ENCODE measurements around the gene AOC2. TPM values are rescaled to one million over a fixed set of nuclear protein-coding genes. Genes with fewer than 3 reads are reported as not detected.
"Not testable (repeated sequence)": the region's sequence is repeated elsewhere in the genome, so short reads cannot be mapped to it uniquely, and the experiment has no call there.

Gene AOC2
- total RNA-seq, 1 donor from 2014 or later: 0.44 TPM

- no peak for DNase-seq
- Histone ChIP-seq H3K4me1 (peaks cover 58% of the 10 kb centered on the region), H3K36me3 (no peaks in the 10 kb centered on the region), H3K27ac (replicated peaks) (peak overlapping the region; percentile 87), H3K4me3 (no peak overlapping the region), H3K27me3 (ENCODE audit: low read depth) (no peaks in the 10 kb centered on the region), H3K9me3 (replicated peaks) (no peaks in the 10 kb centered on the region)
- intact Hi-C loops (cut with micrococcal nuclease): no loop called here
- no peak for TF ChIP-seq CTCF (IDR thresholded peaks at IDR 0.05; ENCODE audit: borderline replicate concordance)
Observed at GRCh38 chr17:42893359-42893758, 49.0 kb downstream of the AOC2 start.

- no peak for DNase-seq
- Histone ChIP-seq H3K27ac (replicated peaks) (peak overlapping the region; percentile 9), H3K9me3 (replicated peaks) (no peaks in the 10 kb centered on the region), H3K36me3 (no peaks in the 10 kb centered on the region), H3K4me1 (peaks cover 58% of the 10 kb centered on the region), H3K27me3 (ENCODE audit: low read depth) (no peaks in the 10 kb centered on the region), H3K4me3 (no peak overlapping the region)
- intact Hi-C loops (cut with micrococcal nuclease): no loop called here
- TF ChIP-seq CTCF (IDR thresholded peaks at IDR 0.05; ENCODE audit: borderline replicate concordance): no peak
Observed at GRCh38 chr17:42894283-42895184, 50.2 kb downstream of the AOC2 start.

GRCh38 chr17:42895185-42895555 lies 50.8 kb downstream of the AOC2 start:
- H3K9me3 ChIP-seq (replicated peaks): no peaks in the 10 kb centered on the region
- H3K36me3 ChIP-seq: no peaks in the 10 kb centered on the region
- intact Hi-C loops (cut with micrococcal nuclease): no loop called here
- H3K27ac ChIP-seq (replicated peaks): peak overlapping the region; percentile 3
- DNase-seq: peak; percentile 32
- H3K4me3 ChIP-seq: no peak overlapping the region
- H3K27me3 ChIP-seq (ENCODE audit: low read depth): no peaks in the 10 kb centered on the region
- peaks cover 55% of the 10 kb centered on the region for H3K4me1 ChIP-seq
- no peak for TF ChIP-seq CTCF (IDR thresholded peaks at IDR 0.05; ENCODE audit: borderline replicate concordance)

- no peaks in the 10 kb centered on the region for H3K27me3 ChIP-seq (ENCODE audit: low read depth)
- DNase-seq: no peak
- intact Hi-C loops (cut with micrococcal nuclease): no loop called here
- H3K9me3 ChIP-seq (replicated peaks): no peaks in the 10 kb centered on the region
- H3K4me3 ChIP-seq: no peak overlapping the region
- peaks cover 24% of the 10 kb centered on the region for H3K4me1 ChIP-seq
- H3K36me3 ChIP-seq: no peaks in the 10 kb centered on the region
- TF ChIP-seq CTCF (IDR thresholded peaks at IDR 0.05; ENCODE audit: borderline replicate concordance): no peak
- no peak overlapping the region for H3K27ac ChIP-seq (replicated peaks)
Observed at GRCh38 chr17:42898147-42898811, 53.9 kb downstream of the AOC2 start.

GRCh38 chr17:42899981-42900380 lies 55.6 kb downstream of the AOC2 start:
- H3K4me3 ChIP-seq; intact Hi-C loops (cut with micrococcal nuclease); H3K9me3 ChIP-seq (replicated peaks); H3K4me1 ChIP-seq; H3K27ac ChIP-seq (replicated peaks); H3K36me3 ChIP-seq; H3K27me3 ChIP-seq (ENCODE audit: low read depth); DNase-seq: not testable (repeated sequence)

Small RNAs within 50 kb of the gene (microRNA-seq; reads per million reads assigned to microRNA genes)
- gene MIR6781: not detected

Other genes starting within 250 kb of the AOC2 start
- 17.6 TPM for gene RETREG3, start 235.2 kb upstream of the AOC2 start, total RNA-seq
- gene TUBG1, start 234.9 kb upstream of the AOC2 start, total RNA-seq: 48.0 TPM
- gene TUBG2, start 185.3 kb upstream of the AOC2 start, total RNA-seq: 15.6 TPM
- 21.5 TPM for gene PLEKHH3, start 167.6 kb upstream of the AOC2 start, total RNA-seq
- 0.88 TPM for gene CCR10, start 162.7 kb upstream of the AOC2 start, total RNA-seq
- gene CNTNAP1, start 162.0 kb upstream of the AOC2 start, total RNA-seq: 4.2 TPM
- gene EZH1, start 99.5 kb upstream of the AOC2 start, total RNA-seq: 43.3 TPM
- gene RAMP2, start 83.4 kb upstream of the AOC2 start, total RNA-seq: 37.7 TPM
- 37.5 TPM for gene VPS25, start 71.1 kb upstream of the AOC2 start, total RNA-seq
- gene WNK4, start 64.0 kb upstream of the AOC2 start, total RNA-seq: not detected
- 71.0 TPM for gene COA3, start 45.9 kb upstream of the AOC2 start, total RNA-seq
- gene CNTD1, start 45.7 kb upstream of the AOC2 start, total RNA-seq: not detected
- gene BECN1, start 20.3 kb upstream of the AOC2 start, total RNA-seq: 80.8 TPM
- gene PSME3, start 11.2 kb upstream of the AOC2 start, total RNA-seq: 62.6 TPM
- gene AOC3, start 6.6 kb downstream of the AOC2 start, total RNA-seq: 7.6 TPM
- gene G6PC1, start 56.2 kb downstream of the AOC2 start, total RNA-seq: not detected
- gene AARSD1, start 119.9 kb downstream of the AOC2 start, total RNA-seq: 26.0 TPM
- gene PTGES3L, start 135.5 kb downstream of the AOC2 start, total RNA-seq: 37.9 TPM
- 12.1 TPM for gene RUNDC1, start 136.0 kb downstream of the AOC2 start, total RNA-seq
- gene RPL27, start 153.8 kb downstream of the AOC2 start, total RNA-seq: 759 TPM
- gene IFI35, start 162.2 kb downstream of the AOC2 start, total RNA-seq: 11.5 TPM
- 68.2 TPM for gene VAT1, start 177.8 kb downstream of the AOC2 start, total RNA-seq
- gene RND2, start 180.7 kb downstream of the AOC2 start, total RNA-seq: 0.85 TPM